ENCODE data around the gene THEM5.

GRCh38 chr1:151801846-151802245 lies 51.7 kb downstream of the THEM5 start:
- TF ChIP-seq CTCF (IDR thresholded peaks at IDR 0.05; ENCODE audit: low read length) (no peak), EZH2 (optimal IDR thresholded peaks at IDR 0.05; ENCODE audit: low read depth, low read length) (no peak), EZH2phosphoT487 (IDR thresholded peaks at IDR 0.05; ENCODE audit: low read length) (no peak)

All from MM.1S (cell line).